ENCODE data around the gene PUM2.

DNA sequence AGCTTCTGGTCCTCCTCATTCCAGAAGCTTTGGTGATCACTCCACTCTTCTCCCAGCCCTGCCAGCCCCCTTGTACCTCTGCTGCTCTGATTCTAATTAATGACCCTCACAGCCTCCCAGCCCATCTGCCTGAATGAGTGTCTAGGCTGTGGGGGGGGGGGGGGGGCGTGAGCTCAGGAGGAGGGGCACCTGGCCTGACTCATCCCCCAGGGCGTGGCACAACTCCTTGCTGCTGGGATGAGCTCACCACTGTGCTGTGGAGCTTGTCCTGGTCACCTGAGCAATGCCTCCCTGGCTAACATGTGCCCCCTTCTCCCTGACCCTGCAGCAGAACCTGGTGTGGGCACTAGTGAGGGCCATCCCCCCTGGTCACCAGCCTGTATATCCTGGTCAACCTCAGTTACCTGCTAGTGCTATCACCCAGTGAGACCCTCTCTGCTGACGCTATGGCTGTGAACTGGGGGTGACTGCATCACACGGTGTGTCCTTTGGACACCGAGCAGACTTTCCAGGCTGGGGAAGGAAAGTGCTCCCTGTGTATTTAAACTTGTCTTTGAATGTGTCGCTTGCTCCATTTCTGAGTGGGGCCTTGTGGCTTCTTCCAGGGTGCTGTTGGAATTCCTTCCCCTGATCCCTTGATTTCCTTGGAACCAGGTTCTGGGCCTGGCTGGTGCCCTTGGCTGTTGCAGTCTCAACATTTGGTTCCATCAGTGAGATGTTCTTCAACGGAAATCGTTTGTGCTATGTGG is 41.5 kb upstream of the PUM2 start:
- TF ChIP-seq EZH2 (IDR thresholded peaks at IDR 0.05; ENCODE audit: insufficient read depth, poor library complexity, severe bottlenecking) (no peak), EZH2phosphoT487 (IDR thresholded peaks at IDR 0.05; ENCODE audit: insufficient read depth, low read depth) (no peak)

All from GM23248 (cell line).